ENCODE measurements around the gene GPD1L.
"Not testable (repeated sequence)": the region's sequence is repeated elsewhere in the genome, so short reads cannot be mapped to it uniquely, and the experiment has no call there.

The GPD1L gene

DNA sequence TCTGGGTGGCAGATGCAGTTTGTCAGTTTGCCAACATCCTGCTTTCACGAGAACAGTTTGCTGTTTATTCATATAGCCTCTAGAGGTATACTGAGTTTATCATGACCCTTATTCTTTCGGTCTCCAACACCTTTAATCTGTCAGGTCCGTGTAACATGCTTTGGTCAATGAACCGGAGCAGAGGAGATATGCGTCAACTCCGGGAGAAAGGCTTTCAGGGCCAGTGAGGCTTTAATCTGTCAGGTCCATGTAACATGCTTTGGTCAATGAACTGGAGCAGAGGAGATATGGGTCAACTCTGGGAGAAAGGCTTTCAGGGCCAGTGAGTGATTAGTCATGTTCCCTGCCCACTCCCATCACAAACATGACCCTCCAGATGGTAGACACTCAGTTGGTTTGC, 16.9 kb upstream of the GPD1L start:
- no peaks in the 10 kb centered on the region for H3K36me3 Mint-ChIP-seq (ENCODE audit: low read depth)
- no peak overlapping the region for H3K4me3 Mint-ChIP-seq
- peaks cover 14% of the 10 kb centered on the region for H3K9me3 Mint-ChIP-seq
- peaks cover 12% of the 10 kb centered on the region for H3K27me3 Mint-ChIP-seq
- no peak overlapping the region for H3K27ac Mint-ChIP-seq
- peaks cover 7% of the 10 kb centered on the region for H3K4me1 Mint-ChIP-seq (ENCODE audit: low read depth)
- intact Hi-C loops (cut with micrococcal nuclease), result no loop called here

DNA sequence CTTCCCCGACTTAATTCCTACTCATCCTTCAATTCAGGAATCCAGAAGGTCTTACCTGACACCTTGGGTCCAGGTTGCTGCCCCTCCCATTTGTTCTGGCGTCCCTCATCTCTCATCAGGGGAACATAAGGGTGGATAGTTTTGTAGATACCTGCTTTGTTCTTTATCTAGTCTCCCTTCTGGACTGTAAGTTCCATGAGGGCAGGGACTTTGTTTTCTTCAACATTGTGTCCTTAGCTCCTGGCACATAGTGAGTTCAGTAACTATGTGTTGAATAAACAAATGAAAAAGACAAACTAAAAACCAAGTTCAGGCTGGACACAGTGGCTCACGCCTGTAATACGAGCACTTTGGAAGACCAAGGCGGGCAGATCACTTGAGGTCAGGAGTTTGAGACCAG, 13.2 kb upstream of the GPD1L start:
- intact Hi-C loops (cut with micrococcal nuclease), result no loop called here
- Mint-ChIP-seq H3K4me3 (no peak overlapping the region), H3K27me3 (peaks cover 17% of the 10 kb centered on the region)

DNA sequence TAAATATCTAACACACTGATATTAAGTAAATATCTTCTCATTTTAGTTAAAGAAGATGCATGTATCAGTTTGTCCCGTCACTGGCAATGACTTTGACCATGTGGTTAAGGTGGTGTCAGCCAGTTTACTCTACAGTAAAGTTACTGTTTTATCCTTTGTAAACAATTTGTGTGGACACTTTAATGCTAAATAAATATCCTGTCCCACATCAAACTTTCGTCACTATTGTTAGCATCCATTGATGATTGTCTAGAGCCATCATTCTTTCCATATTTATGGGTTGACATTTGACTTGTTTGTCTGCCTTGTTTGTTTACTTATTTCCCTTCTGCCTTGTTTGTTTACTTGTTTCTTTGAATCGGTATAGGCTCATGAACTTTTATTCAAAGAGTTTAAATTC, 11.0 kb upstream of the GPD1L start:
- Mint-ChIP-seq H3K9me3 (peaks cover under 1% of the 10 kb centered on the region), H3K27me3 (peaks cover 13% of the 10 kb centered on the region), H3K4me3 (no peak overlapping the region), H3K4me1 (ENCODE audit: low read depth) (peaks cover 12% of the 10 kb centered on the region), H3K27ac (no peak overlapping the region), H3K36me3 (ENCODE audit: low read depth) (no peaks in the 10 kb centered on the region)
- intact Hi-C loops (cut with micrococcal nuclease), result no loop called here

More for the DNA sequence above, 13.2 kb upstream of the GPD1L start:
- Mint-ChIP-seq H3K36me3 (ENCODE audit: low read depth) (no peaks in the 10 kb centered on the region), H3K9me3 (peaks cover 13% of the 10 kb centered on the region), H3K27ac (no peak overlapping the region), H3K4me1 (ENCODE audit: low read depth) (peaks cover 12% of the 10 kb centered on the region)

DNA sequence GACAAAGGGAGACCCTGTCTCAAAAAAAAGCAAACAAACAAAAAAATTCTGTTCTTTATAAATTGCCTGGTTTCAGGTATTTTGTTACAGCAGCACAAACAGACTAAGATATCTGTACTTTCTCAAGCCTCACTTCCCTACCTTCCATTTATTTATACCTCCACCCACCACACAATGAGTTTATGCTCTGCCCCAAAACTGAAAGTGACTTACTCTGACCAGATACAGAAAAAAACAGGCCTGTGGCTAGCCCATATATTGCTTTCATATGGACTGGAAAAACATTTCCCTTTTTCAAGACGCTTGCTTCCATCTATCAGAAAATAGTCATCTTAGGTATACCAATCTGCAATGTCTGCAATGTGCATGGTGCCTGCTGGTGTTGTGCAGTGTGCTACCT, 8.7 kb upstream of the GPD1L start:
- H3K4me1 Mint-ChIP-seq (ENCODE audit: low read depth), result peaks cover 5% of the 10 kb centered on the region
- H3K27me3 Mint-ChIP-seq, result peaks cover 8% of the 10 kb centered on the region
- no peaks in the 10 kb centered on the region for H3K36me3 Mint-ChIP-seq (ENCODE audit: low read depth)
- H3K9me3 Mint-ChIP-seq, result peaks cover 24% of the 10 kb centered on the region
- H3K4me3 Mint-ChIP-seq, result no peak overlapping the region
- no peak overlapping the region for H3K27ac Mint-ChIP-seq
- intact Hi-C loops (cut with micrococcal nuclease), result no loop called here

DNA sequence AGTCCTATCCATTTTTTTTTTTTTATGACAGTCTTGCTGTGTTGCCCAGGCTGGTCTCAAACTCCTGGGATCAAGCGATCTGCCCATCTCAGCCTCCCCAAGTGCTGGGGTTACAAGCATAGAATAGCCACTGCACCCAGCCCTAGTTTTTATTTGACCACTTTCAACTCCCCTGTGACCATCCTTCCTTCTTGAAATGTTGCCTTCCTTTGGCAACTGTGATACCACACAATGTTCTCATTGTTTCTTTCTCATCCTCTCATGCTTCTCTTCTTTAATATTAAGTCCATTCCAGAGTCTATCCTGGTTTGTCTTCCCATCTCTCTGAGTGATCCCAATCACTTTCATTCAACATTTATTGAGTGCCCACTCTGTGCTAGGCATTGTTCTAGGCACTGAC, 7.9 kb upstream of the GPD1L start:
- H3K36me3 Mint-ChIP-seq (ENCODE audit: low read depth), result no peaks in the 10 kb centered on the region
- H3K27ac Mint-ChIP-seq, result no peak overlapping the region
- peaks cover 4% of the 10 kb centered on the region for H3K27me3 Mint-ChIP-seq
- intact Hi-C loops (cut with micrococcal nuclease), result no loop called here
- H3K9me3 Mint-ChIP-seq, result peaks cover 24% of the 10 kb centered on the region
- no peak overlapping the region for H3K4me3 Mint-ChIP-seq
- H3K4me1 Mint-ChIP-seq (ENCODE audit: low read depth), result peaks cover 5% of the 10 kb centered on the region

DNA sequence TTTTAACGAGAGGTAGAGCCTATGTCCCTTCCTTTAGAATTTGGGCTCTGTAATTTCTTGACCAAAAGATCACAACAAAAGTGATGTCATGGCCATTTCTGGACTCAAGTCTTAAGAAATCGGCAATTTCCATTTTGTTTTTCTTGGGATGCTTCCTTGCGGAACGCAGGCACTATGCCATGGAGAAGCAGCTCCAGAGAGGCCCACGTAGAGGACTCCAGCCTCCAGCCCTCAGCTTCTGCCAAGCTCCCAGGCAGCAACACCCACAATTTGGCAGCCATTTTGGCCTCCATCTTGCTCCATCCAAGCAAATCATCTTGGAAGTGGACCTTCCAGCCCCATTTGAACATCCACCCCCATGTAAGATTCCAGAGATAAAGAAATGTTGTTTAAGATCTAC, 6.0 kb upstream of the GPD1L start:
- peaks cover 1% of the 10 kb centered on the region for H3K27me3 Mint-ChIP-seq
- H3K36me3 Mint-ChIP-seq (ENCODE audit: low read depth), result no peaks in the 10 kb centered on the region
- no peak overlapping the region for H3K4me3 Mint-ChIP-seq
- no peak overlapping the region for H3K27ac Mint-ChIP-seq
- peaks cover 5% of the 10 kb centered on the region for H3K4me1 Mint-ChIP-seq (ENCODE audit: low read depth)
- peaks cover 24% of the 10 kb centered on the region for H3K9me3 Mint-ChIP-seq
- intact Hi-C loops (cut with micrococcal nuclease), result no loop called here

DNA sequence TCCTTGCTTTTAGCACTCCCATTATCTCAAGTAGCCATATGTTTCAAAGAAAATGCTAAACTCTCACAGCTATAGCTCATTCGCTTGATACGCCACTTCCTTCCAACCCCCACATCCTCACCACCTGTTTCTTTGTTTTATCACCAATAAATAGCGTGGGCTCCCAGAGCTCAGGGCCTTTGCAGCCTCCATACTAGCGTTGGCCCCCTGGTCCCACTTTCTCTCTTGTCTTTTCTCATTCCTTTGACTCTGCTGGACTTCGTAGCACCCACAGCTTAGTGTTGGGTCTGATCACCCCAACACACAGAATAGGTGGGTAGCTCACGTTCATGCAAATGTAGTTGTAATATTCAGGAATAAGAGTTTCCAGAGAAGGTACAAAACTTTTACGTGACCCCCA, 4.1 kb upstream of the GPD1L start:
- intact Hi-C loops (cut with micrococcal nuclease), result no loop called here
- Mint-ChIP-seq H3K36me3 (ENCODE audit: low read depth) (peaks cover 8% of the 10 kb centered on the region), H3K9me3 (peaks cover 24% of the 10 kb centered on the region), H3K4me1 (ENCODE audit: low read depth) (peaks cover 14% of the 10 kb centered on the region), H3K27ac (no peak overlapping the region), H3K27me3 (no peaks in the 10 kb centered on the region), H3K4me3 (no peak overlapping the region)

DNA sequence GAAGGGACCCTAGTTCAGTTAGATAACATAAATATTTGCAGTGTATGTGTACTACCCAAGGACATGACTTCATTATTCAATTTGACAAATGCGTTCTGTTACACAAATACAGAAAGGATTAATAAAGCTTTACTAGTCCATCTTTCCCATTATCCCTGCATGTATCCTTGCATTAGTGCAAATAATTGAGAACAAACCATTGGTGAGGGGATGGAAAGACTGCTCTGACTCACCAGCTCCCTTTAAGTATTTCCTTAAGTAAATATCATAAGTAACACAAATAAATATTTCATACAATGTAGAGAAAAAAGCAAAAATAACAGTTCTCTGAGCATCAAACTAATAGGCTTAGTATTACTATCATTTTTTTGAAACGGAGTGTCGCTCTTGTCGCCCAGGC, 1.9 kb upstream of the GPD1L start:
- intact Hi-C loops (cut with micrococcal nuclease), result no loop called here
- H3K27me3 Mint-ChIP-seq, result no peaks in the 10 kb centered on the region
- H3K27ac Mint-ChIP-seq, result no peak overlapping the region
- H3K36me3 Mint-ChIP-seq (ENCODE audit: low read depth), result peaks cover 10% of the 10 kb centered on the region
- peaks cover 24% of the 10 kb centered on the region for H3K9me3 Mint-ChIP-seq
- H3K4me3 Mint-ChIP-seq, result no peak overlapping the region
- peaks cover 23% of the 10 kb centered on the region for H3K4me1 Mint-ChIP-seq (ENCODE audit: low read depth)

DNA sequence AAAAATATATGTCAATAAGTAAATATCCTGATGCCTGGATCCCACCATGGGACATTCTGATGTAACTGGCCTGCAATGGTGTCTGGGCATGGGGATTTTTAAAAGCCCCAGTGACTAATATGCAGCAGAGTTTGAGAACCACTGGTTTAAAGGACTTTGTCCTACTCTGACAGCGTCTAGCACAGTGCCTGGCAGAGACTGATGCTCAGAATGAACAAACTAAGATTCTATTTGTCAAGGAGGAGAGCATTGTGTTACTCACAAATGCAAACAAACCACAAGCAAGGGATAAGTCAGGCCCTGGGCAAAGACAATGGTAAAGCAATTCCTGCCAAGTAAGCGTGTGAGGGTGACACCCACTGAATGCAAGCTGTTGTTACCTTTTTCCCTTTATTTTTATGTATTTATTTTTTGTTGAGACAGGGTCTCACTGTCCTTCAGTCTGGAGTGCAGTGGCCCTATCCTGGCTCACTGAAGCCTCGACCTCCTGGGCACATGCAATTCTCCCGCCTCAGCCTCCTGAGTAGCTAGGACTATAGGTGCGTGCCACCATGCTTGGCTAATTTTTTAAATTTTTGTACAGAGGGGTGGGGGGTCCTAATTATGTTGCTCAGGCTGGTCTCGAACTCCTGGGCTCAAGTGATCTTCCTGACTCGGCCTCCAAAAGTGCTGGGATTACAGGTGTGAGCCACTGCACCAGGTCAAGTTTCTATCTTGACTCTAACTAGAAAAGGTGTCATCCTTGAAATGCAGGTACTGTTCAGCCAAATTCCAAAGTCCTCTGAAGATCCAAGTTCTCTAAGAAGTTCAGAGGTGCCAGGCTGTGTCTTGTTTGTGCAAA, 909 bp upstream of the GPD1L start:
- H3K4me1 Mint-ChIP-seq (ENCODE audit: low read depth), result peaks cover 31% of the 10 kb centered on the region
- H3K36me3 Mint-ChIP-seq (ENCODE audit: low read depth), result peaks cover 14% of the 10 kb centered on the region
- peak overlapping the region; percentile 90 for H3K4me3 Mint-ChIP-seq
- intact Hi-C loops (cut with micrococcal nuclease), result loop anchor here (2.0 to 5.0 kb wide), 2 partner anchors 15 to 573 kb away; partner anchors contain the start of gene STT3B
- H3K27ac Mint-ChIP-seq, result peak overlapping the region; percentile 79
- no peaks in the 10 kb centered on the region for H3K27me3 Mint-ChIP-seq
- peaks cover 23% of the 10 kb centered on the region for H3K9me3 Mint-ChIP-seq

DNA sequence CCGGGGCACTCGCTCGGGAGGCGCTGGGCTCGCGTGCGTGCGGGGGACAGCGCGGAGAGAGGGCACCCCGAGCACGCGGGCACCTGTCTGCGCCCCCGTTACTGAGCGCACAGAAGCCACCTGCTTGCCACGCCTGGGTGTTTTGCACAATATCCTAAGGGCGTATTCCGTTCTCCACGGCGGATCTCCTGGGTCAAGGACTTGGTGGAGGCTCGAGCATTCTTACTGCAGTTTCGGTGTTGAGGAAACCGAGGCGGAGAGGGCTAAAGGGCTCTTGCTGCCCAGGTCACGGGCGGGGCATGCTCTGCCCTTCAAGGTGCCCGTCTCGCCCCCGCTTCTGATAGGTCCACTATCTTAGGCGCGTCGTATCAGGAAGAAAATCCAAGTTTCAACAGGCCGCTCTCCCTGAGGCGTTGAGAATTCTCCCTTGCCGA, 526 bp downstream of the GPD1L start:
- H3K4me3 Mint-ChIP-seq, result peak overlapping the region; percentile 90
- H3K27me3 Mint-ChIP-seq, result no peaks in the 10 kb centered on the region
- H3K27ac Mint-ChIP-seq, result peak overlapping the region; percentile 79
- H3K36me3 Mint-ChIP-seq (ENCODE audit: low read depth), result peaks cover 14% of the 10 kb centered on the region
- peaks cover 31% of the 10 kb centered on the region for H3K4me1 Mint-ChIP-seq (ENCODE audit: low read depth)
- peaks cover 8% of the 10 kb centered on the region for H3K9me3 Mint-ChIP-seq
- intact Hi-C loops (cut with micrococcal nuclease), result loop anchor here (2.0 to 5.0 kb wide), 2 partner anchors 14 to 575 kb away; partner anchors contain the start of gene STT3B

DNA sequence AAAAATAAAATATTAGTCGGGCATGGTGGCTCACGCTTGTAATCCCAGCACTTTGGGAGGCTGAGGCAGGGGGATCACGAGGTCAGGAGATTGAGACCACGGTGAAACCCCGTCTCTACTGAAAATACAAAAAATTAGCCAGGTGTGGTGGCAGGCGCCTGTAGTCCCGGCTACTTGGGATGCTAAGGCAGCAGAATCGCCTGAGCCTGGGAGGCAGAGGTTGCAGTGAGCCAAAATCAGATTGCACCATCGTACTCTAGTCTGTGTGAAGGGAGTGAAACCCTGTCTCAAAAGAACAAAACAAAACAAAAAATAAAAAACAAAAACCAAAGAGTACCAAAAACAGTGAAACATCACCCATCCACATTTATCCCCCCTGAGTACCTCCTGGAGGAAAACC, 1.8 kb downstream of the GPD1L start:
- H3K27ac Mint-ChIP-seq, H3K9me3 Mint-ChIP-seq, H3K27me3 Mint-ChIP-seq, H3K4me3 Mint-ChIP-seq: not testable (repeated sequence)
- H3K4me1 Mint-ChIP-seq (ENCODE audit: low read depth), result peaks cover 31% of the 10 kb centered on the region
- peaks cover 14% of the 10 kb centered on the region for H3K36me3 Mint-ChIP-seq (ENCODE audit: low read depth)
- intact Hi-C loops (cut with micrococcal nuclease), result loop anchor here (5.0 kb wide), 1 partner anchor 576 kb away; the partner anchor contains the start of gene STT3B

DNA sequence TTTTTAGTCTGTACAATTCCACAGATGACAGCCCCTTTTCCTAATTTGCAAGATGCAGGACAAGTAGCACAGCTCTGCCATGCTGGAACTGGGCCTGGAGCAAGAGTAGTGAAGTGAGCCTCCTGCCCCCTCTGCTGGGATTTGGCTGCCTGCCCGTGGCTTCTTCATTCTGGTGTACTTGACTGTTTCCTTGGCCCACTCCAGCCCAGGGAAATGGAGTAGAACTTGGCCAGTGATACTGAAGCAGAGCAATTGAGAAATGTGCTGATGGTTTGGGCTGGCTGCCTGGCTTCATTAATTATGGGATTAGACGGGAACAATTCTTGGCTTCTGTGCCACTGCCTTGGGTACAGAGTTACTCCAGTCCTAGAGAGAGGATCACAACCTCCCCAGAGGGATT, 2.8 kb downstream of the GPD1L start:
- Mint-ChIP-seq H3K36me3 (ENCODE audit: low read depth) (peaks cover 14% of the 10 kb centered on the region), H3K4me1 (ENCODE audit: low read depth) (peaks cover 31% of the 10 kb centered on the region), H3K4me3 (no peak overlapping the region), H3K27me3 (no peaks in the 10 kb centered on the region), H3K27ac (peak overlapping the region; percentile 37), H3K9me3 (no peaks in the 10 kb centered on the region)
- intact Hi-C loops (cut with micrococcal nuclease), result loop anchor here (5.0 kb wide), 1 partner anchor 577 kb away; the partner anchor contains the start of gene STT3B

DNA sequence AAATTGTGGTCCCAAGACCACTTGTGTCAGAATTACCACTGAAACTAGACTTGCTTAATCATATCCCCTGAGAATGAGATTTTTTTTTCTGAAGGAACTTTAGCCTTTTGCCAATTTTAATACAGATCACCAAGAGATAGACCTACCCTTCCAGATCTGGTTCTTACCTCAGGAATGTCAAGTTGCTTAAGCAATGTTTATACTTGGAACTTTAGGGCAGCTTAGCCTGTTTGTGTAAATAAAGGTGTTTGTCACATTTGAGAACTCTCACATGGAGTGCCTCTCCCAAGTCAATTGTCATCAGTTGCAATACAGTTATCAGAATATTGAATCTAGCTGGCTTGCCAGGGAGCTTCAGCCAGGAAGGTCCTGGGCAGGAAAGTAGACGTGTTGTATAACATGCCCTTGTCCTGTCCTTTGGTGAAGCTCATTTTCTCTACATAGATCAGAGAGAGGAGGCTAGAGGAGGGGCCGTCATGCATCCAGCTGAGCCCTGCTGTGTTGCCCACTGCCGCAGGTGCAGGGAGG, 3.9 kb downstream of the GPD1L start:
- H3K9me3 Mint-ChIP-seq, result peaks cover 7% of the 10 kb centered on the region
- intact Hi-C loops (cut with micrococcal nuclease), result no loop called here
- H3K4me1 Mint-ChIP-seq (ENCODE audit: low read depth), result peaks cover 31% of the 10 kb centered on the region
- peaks cover 23% of the 10 kb centered on the region for H3K36me3 Mint-ChIP-seq (ENCODE audit: low read depth)
- H3K4me3 Mint-ChIP-seq, result no peak overlapping the region
- H3K27ac Mint-ChIP-seq, result no peak overlapping the region
- H3K27me3 Mint-ChIP-seq, result no peaks in the 10 kb centered on the region

DNA sequence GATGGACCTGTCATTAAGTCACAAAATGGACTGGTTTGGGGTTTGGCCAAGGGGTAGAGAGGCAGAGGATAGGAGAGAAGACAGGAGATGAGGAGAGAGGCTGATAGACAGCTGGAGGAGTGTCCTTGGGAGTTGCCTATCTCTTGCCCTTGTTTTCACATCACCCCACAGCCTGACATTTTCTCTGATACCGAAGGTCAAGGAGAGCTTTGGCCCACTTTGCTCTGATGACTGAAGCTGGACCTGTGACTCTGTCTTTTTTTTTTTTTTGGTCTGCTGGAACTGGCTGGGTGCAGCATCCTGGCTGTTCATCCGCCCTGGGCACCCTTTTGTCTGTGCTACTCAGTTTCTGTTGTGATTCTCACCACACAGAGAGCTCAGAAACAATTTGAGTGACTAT, 5.1 kb downstream of the GPD1L start:
- intact Hi-C loops (cut with micrococcal nuclease), result no loop called here
- peaks cover 8% of the 10 kb centered on the region for H3K9me3 Mint-ChIP-seq
- H3K4me1 Mint-ChIP-seq (ENCODE audit: low read depth), result peaks cover 25% of the 10 kb centered on the region
- no peak overlapping the region for H3K4me3 Mint-ChIP-seq
- no peaks in the 10 kb centered on the region for H3K27me3 Mint-ChIP-seq
- H3K27ac Mint-ChIP-seq, result no peak overlapping the region
- H3K36me3 Mint-ChIP-seq (ENCODE audit: low read depth), result peaks cover 23% of the 10 kb centered on the region
